GM12878 (cell line): ENCODE results near the gene SERPINI2.

Source experiments
- BRCA1 ChIP-seq: IDR thresholded peaks from 2 replicates; pipeline ENCODE4 v1.6.1; 2011; ENCODE audit warnings: low read depth, low read length, improper control_type of control experiment
- EZH2 ChIP-seq: IDR thresholded peaks from 2 replicates; pipeline ENCODE4 v1.6.1; 2012; ENCODE audit warnings: low read depth, mild to moderate bottlenecking, control low read depth, inconsistent platforms, low read length, borderline replicate concordance; ENCODE audit not compliant: control insufficient read depth
- FOXK2 ChIP-seq: fragments of 450-650 bp; IDR thresholded peaks from 2 replicates; pipeline ENCODE4 v1.6.1; 2017; ENCODE audit warnings: mild to moderate bottlenecking, moderate library complexity
- GABPA ChIP-seq: IDR thresholded peaks from 2 replicates; pipeline ENCODE4 v1.6.1; 2014; ENCODE audit warnings: antibody characterized with exemption, low read depth, mild to moderate bottlenecking, inconsistent platforms
- MEF2A ChIP-seq: IDR thresholded peaks from 2 replicates; pipeline ENCODE4 v1.6.1; 2011; ENCODE audit warnings: low read depth, mild to moderate bottlenecking, low read length, moderate library complexity; ENCODE audit not compliant: insufficient read depth
- NR2C2 ChIP-seq: IDR thresholded peaks from 2 replicates; pipeline ENCODE4 v1.6.1; 2011; ENCODE audit warnings: borderline replicate concordance, low read depth; ENCODE audit not compliant: control insufficient read depth, insufficient read length
- POLR2AphosphoS2 ChIP-seq: IDR thresholded peaks from 2 replicates; pipeline ENCODE4 v1.6.1; 2011; ENCODE audit warnings: low read depth, mild to moderate bottlenecking, low read length, improper control_type of control experiment, moderate library complexity
- SP1 ChIP-seq: IDR thresholded peaks from one replicate; pipeline ENCODE4 v1.6.1; 2011; ENCODE audit warnings: low read depth, low read length
- SREBF1 ChIP-seq: IDR thresholded peaks from 2 replicates; pipeline ENCODE4 v1.6.1; 2012; ENCODE audit warnings: mild to moderate bottlenecking, low read length
- ZNF274 ChIP-seq: IDR thresholded peaks from one replicate; pipeline ENCODE4 v1.8.0; 2011; ENCODE audit not compliant: insufficient read length, insufficient read depth
- ZSCAN29 ChIP-seq: fragments of 450-650 bp; IDR thresholded peaks from 2 replicates; pipeline ENCODE4 v1.6.1; 2017; ENCODE audit warnings: mild to moderate bottlenecking, moderate library complexity

DNA sequence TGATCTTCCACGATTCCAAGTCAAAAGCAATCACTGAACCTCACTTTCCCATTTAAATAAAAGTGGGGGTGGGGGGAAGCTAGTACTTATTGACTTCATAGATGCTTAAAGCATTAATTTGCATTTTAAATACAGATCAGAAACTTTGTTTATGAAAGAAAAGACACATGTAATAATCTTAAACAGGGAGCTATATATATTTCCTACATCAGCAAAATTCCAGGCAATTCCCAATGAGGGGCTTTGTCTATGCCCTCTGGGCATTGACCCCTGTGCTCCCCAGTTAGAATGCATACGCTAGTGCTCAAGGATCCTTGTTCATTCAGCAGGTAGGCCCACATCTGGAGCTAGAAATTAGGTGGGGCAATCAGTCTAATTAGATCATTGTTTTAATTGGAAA is 20.0 kb downstream of the SERPINI2 start:
- TF ChIP-seq ZSCAN29 (no peak), POLR2AphosphoS2 (no peak), MEF2A (no peak), NR2C2 (no peak), SP1 (no peak), EZH2 (no peak), ZNF274 (no peak), SREBF1 (no peak), FOXK2 (no peak), GABPA (no peak), BRCA1 (no peak)
